Panc1 (cell line): Measurements from ENCODE around the gene STXBP5. TPM values are rescaled to one million over a fixed set of nuclear protein-coding genes. Genes with fewer than 3 reads are reported as not detected.

Source experiments
- ATAC-seq: fragments of 200-7000 bp; cut with Tn5 transposase; 2 replicates; pipeline ENCODE4 v1.9.1; 2020; ENCODE audit warnings: mild to moderate bottlenecking, moderate library complexity
- BruUV-seq: library from RNA; stranded (reverse); fragments of 400-500 nt; replicated peaks from 2 replicates; lab custom pipeline; 2021; lab: Mats Ljungman, UMichigan
- CTCF ChIA-PET: fragments of 300-600 bp; sonication (Branson Sonifier 250); formaldehyde crosslinking; loops from one replicate; lab custom pipeline; 2022; ENCODE audit warnings: antibody characterized with exemption; lab: Charles Lee
- POLR2A ChIA-PET: fragments of 300-600 bp; sonication (Branson Sonifier 250); formaldehyde crosslinking; loops from one replicate; lab custom pipeline; 2022; ENCODE audit warnings: antibody characterized with exemption; lab: Charles Lee
- DNase-seq: peaks from one replicate; pipeline ENCODE4 v3.0.0-alpha.2; 2010; ENCODE audit warnings: low read depth, low spot score
- H3K27ac ChIP-seq: 2 replicates; pipeline ENCODE4 v1.5.1; 2011; ENCODE audit warnings: mild to moderate bottlenecking, low read length, inconsistent platforms
- H3K27me3 ChIP-seq: fragments of 200-500 bp; sonication (Bioruptor generic); 2 replicates; pipeline ENCODE4 v1.6.0; 2014; ENCODE audit warnings: low read length, inconsistent platforms; ENCODE audit not compliant: control insufficient read depth, insufficient read depth
- H3K36me3 ChIP-seq: fragments of 200-500 bp; sonication (Bioruptor generic); 2 replicates; pipeline ENCODE4 v1.5.1; 2014; ENCODE audit warnings: inconsistent platforms, mild to moderate bottlenecking, low read length, moderate library complexity; ENCODE audit not compliant: control insufficient read depth, insufficient read depth
- H3K4me1 ChIP-seq: 2 replicates; pipeline ENCODE4 v1.5.1; 2011; ENCODE audit warnings: inconsistent platforms, mild to moderate bottlenecking, low read length, moderate library complexity; ENCODE audit not compliant: control insufficient read depth, insufficient read depth
- H3K4me3 ChIP-seq, 2 experiments: 2 replicates each; pipeline ENCODE4 v1.5.1; 2011 to 2012; ENCODE audit warnings: low read depth in 2 of 2, low read length in 2 of 2, mild to moderate bottlenecking in 2 of 2, inconsistent platforms in 1 of 2, moderate library complexity in 1 of 2
- H3K9me3 ChIP-seq: fragments of 200-500 bp; sonication (Bioruptor generic); 2 replicates; pipeline ENCODE4 v1.5.1; 2014; ENCODE audit warnings: low read depth, mild to moderate bottlenecking, inconsistent platforms, low read length, moderate library complexity; ENCODE audit not compliant: control insufficient read depth, insufficient read depth
- POLR2AphosphoS5 ChIP-seq: IDR thresholded peaks from 2 replicates; pipeline ENCODE4 v1.6.1; 2012; ENCODE audit warnings: mild to moderate bottlenecking, low read depth, low read length, moderate library complexity
- SIN3A ChIP-seq: IDR thresholded peaks from 2 replicates; pipeline ENCODE4 v1.6.1; 2012; ENCODE audit warnings: low read depth, mild to moderate bottlenecking, low read length, moderate library complexity, borderline replicate concordance; ENCODE audit not compliant: insufficient read depth
- TCF7L2 ChIP-seq: IDR thresholded peaks from 2 replicates; pipeline ENCODE4 v1.6.1; 2011; ENCODE audit warnings: mild to moderate bottlenecking, low read depth, low read length, inconsistent platforms
- in situ Hi-C: cut with HindIII; loops from 2 replicates; pipeline ENCODE4 v1.10.0; 2016; ENCODE audit warnings: low sequenced_read_pairs, low pct_unique_long_range_greater_than_20kb
- intact Hi-C: fragments of 100-400 bp; cut with micrococcal nuclease; formaldehyde crosslinking; loops from one replicate; pipeline ENCODE4 v1.10.0; 2022; ENCODE audit not compliant: unreplicated experiment
- total RNA-seq: library from RNA; stranded (reverse); gene quantifications from one replicate; pipeline ENCODE4 v1.2.1, GENCODE V29; 2021; ENCODE audit not compliant: unreplicated experiment
- TF ChIP-seq, protein P1 (sequence below), 2 experiments: IDR thresholded peaks; 2 replicates each; pipeline ENCODE4 v1.6.1; 2011 to 2012; ENCODE audit warnings: low read depth in 2 of 2, control low read depth in 1 of 2, low read length in 1 of 2, mild to moderate bottlenecking in 1 of 2, moderate library complexity in 1 of 2; ENCODE audit not compliant: insufficient read depth in 1 of 2
- TF ChIP-seq, protein P2 (sequence below): fragments of 450-650 bp; IDR thresholded peaks from 2 replicates; pipeline ENCODE4 v1.5.1; 2017; ENCODE audit warnings: mild to moderate bottlenecking

Gene STXBP5
- total RNA-seq, 1 experiment from 2014 or later = 77.8 TPM

DNA sequence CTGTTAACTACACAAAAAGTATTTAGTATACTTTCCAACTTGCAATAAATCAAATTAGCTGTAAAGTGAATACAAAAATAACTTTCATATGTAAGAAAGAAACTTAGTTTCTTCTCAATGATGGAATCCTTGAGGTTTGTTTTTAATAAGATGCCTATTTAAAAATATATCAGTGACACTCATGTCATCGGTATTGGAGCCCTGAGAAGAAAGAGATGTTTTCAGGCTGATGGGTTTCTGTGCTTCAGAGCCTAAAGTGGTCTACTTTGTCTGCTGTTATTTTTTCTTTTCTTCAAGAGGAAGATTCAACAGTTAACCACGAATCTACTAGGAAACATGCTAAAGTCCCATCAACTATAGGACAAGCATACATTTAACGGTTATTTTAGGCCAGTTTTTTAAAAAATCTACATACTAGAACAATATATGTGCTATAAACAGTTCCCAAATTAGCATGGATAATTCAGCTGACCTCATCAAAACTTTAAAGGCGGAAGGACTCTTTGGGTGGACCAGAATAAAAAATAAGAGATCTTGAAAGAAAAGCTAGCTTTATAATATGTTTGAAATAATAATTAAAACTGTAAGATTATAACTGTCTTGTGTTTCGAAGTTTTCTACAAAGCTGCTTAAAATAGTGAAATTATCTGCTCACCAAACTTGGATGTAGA lies 157.2 kb downstream of the STXBP5 start:
- TF ChIP-seq, protein P1, sequence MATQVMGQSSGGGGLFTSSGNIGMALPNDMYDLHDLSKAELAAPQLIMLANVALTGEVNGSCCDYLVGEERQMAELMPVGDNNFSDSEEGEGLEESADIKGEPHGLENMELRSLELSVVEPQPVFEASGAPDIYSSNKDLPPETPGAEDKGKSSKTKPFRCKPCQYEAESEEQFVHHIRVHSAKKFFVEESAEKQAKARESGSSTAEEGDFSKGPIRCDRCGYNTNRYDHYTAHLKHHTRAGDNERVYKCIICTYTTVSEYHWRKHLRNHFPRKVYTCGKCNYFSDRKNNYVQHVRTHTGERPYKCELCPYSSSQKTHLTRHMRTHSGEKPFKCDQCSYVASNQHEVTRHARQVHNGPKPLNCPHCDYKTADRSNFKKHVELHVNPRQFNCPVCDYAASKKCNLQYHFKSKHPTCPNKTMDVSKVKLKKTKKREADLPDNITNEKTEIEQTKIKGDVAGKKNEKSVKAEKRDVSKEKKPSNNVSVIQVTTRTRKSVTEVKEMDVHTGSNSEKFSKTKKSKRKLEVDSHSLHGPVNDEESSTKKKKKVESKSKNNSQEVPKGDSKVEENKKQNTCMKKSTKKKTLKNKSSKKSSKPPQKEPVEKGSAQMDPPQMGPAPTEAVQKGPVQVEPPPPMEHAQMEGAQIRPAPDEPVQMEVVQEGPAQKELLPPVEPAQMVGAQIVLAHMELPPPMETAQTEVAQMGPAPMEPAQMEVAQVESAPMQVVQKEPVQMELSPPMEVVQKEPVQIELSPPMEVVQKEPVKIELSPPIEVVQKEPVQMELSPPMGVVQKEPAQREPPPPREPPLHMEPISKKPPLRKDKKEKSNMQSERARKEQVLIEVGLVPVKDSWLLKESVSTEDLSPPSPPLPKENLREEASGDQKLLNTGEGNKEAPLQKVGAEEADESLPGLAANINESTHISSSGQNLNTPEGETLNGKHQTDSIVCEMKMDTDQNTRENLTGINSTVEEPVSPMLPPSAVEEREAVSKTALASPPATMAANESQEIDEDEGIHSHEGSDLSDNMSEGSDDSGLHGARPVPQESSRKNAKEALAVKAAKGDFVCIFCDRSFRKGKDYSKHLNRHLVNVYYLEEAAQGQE (IDR thresholded peaks at IDR 0.05; ENCODE audit: insufficient read depth in 1 of 2, low read depth in 2 of 2, low read length in 1 of 2) = no peak
- TF ChIP-seq TCF7L2 (no peak), POLR2AphosphoS5 (no peak), SIN3A (no peak)
- TF ChIP-seq, protein P2, sequence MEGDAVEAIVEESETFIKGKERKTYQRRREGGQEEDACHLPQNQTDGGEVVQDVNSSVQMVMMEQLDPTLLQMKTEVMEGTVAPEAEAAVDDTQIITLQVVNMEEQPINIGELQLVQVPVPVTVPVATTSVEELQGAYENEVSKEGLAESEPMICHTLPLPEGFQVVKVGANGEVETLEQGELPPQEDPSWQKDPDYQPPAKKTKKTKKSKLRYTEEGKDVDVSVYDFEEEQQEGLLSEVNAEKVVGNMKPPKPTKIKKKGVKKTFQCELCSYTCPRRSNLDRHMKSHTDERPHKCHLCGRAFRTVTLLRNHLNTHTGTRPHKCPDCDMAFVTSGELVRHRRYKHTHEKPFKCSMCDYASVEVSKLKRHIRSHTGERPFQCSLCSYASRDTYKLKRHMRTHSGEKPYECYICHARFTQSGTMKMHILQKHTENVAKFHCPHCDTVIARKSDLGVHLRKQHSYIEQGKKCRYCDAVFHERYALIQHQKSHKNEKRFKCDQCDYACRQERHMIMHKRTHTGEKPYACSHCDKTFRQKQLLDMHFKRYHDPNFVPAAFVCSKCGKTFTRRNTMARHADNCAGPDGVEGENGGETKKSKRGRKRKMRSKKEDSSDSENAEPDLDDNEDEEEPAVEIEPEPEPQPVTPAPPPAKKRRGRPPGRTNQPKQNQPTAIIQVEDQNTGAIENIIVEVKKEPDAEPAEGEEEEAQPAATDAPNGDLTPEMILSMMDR = no peak
- in situ Hi-C loops = no loop called here
- ChIA-PET POLR2A (no interaction called here), CTCF (no interaction called here)
- Histone ChIP-seq H3K27ac (no peak overlapping the region), H3K36me3 (peaks cover 42% of the 10 kb centered on the region), H3K27me3 (no peaks in the 10 kb centered on the region), H3K9me3 (no peaks in the 10 kb centered on the region), H3K4me1 (no peaks in the 10 kb centered on the region), H3K4me3 (no peak overlapping the region)
- BruUV-seq = no TSS peak
- intact Hi-C loops = no loop called here
- DNase-seq = no peak
- no peak for ATAC-seq

DNA sequence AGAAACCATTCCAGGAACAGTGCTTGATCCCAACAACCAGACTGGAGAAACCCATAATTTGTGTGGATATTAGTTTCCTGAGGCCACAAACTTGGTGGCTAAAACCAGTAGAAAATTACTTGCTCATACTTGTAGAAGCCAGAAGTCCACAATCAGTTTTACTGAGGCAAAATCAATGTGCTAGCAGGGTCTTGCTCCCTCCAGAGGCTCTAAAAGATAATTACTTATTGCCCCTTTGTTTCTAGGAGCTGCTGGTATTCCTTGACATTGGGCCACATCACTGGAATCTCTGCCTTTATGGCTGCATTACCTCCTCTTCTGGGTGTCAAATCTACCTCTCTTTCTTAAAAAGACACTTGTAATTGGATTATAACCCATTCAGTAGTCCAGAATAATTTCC lies 162.1 kb downstream of the STXBP5 start:
- ChIA-PET POLR2A (no interaction called here), CTCF (no interaction called here)
- Histone ChIP-seq H3K4me1 (no peaks in the 10 kb centered on the region), H3K27ac (no peak overlapping the region), H3K36me3 (peaks cover 33% of the 10 kb centered on the region), H3K9me3 (no peaks in the 10 kb centered on the region), H3K27me3 (no peaks in the 10 kb centered on the region), H3K4me3 (no peak overlapping the region)
- DNase-seq (no peak), ATAC-seq (no peak)
- intact Hi-C loops (no loop called here), in situ Hi-C loops (no loop called here)
- no TSS peak for BruUV-seq
- TF ChIP-seq, protein P2 = 0 out of 2 replicates have a peak, but pooled peaks have one; percentile 14
- TF ChIP-seq, protein P1 (IDR thresholded peaks at IDR 0.05; ENCODE audit: insufficient read depth in 1 of 2, low read depth in 2 of 2, low read length in 1 of 2) = no peak
